Mesenchymal stem cell (in vitro differentiated cells and primary cell): ENCODE data around the gene RALGAPA2.

Source experiments
- DNase-seq: peaks from one replicate; pipeline ENCODE4 v3.0.0-alpha.2; 2013
- H2AFZ ChIP-seq: one replicate; pipeline ENCODE4 v1.6.1; 2013; ENCODE audit warnings: low read depth, mild to moderate bottlenecking, control low read depth, inconsistent platforms, low read length, moderate library complexity
- H2AK5ac ChIP-seq: 2 replicates; pipeline ENCODE4 v1.6.1; 2013; ENCODE audit warnings: low read length, moderate library complexity, mild to moderate bottlenecking, inconsistent platforms; ENCODE audit not compliant: severe bottlenecking
- H2BK120ac ChIP-seq: one replicate; pipeline ENCODE4 v1.6.1; 2013; ENCODE audit warnings: low read depth, mild to moderate bottlenecking, inconsistent platforms, low read length, moderate library complexity
- H2BK12ac ChIP-seq, 2 experiments: one replicate each; pipeline ENCODE4 v1.6.1; 2013; ENCODE audit warnings: inconsistent platforms in 2 of 2, low read length in 2 of 2, mild to moderate bottlenecking in 2 of 2, moderate library complexity in 2 of 2, control low read depth in 1 of 2
- H2BK15ac ChIP-seq: one replicate; pipeline ENCODE4 v1.6.1; 2013; ENCODE audit warnings: mild to moderate bottlenecking, low read depth, inconsistent platforms; ENCODE audit not compliant: poor library complexity, severe bottlenecking
- H2BK5ac ChIP-seq: 2 replicates; pipeline ENCODE4 v1.6.1; 2013; ENCODE audit warnings: low read depth, mild to moderate bottlenecking, low read length, control low read depth, inconsistent platforms; ENCODE audit not compliant: poor library complexity, severe bottlenecking
- H3K14ac ChIP-seq, 2 experiments: one replicate each; pipeline ENCODE4 v1.6.1; 2013; ENCODE audit warnings: inconsistent platforms in 2 of 2, low read length in 2 of 2, control low read depth in 1 of 2, mild to moderate bottlenecking in 1 of 2, moderate library complexity in 1 of 2
- H3K18ac ChIP-seq, 2 experiments: one replicate each; pipeline ENCODE4 v1.6.1; 2013; ENCODE audit warnings: inconsistent platforms in 2 of 2, low read length in 2 of 2, control low read depth in 1 of 2, low read depth in 1 of 2, mild to moderate bottlenecking in 1 of 2
- H3K23ac ChIP-seq, 2 experiments: one replicate each; pipeline ENCODE4 v1.6.1; 2013; ENCODE audit warnings: inconsistent platforms in 2 of 2, low read length in 2 of 2, mild to moderate bottlenecking in 2 of 2, moderate library complexity in 2 of 2, control low read depth in 1 of 2
- H3K27ac ChIP-seq: 2 replicates; pipeline ENCODE4 v1.5.1; 2013; ENCODE audit warnings: mild to moderate bottlenecking, moderate library complexity, low read length, control low read depth, inconsistent platforms; ENCODE audit not compliant: poor library complexity, severe bottlenecking
- H3K27me3 ChIP-seq, 2 experiments: 2 replicates each; pipeline versions ENCODE4 v1.6.1 to v1.7.0; 2013; ENCODE audit warnings: low read length in 2 of 2, mild to moderate bottlenecking in 2 of 2, moderate library complexity in 2 of 2, control low read depth in 1 of 2, inconsistent platforms in 1 of 2; ENCODE audit not compliant: control insufficient read depth in 1 of 2, insufficient read depth in 1 of 2
- H3K36me3 ChIP-seq, 2 experiments: 2 replicates each; pipeline versions ENCODE4 v1.6.1 to v1.7.0; 2013; ENCODE audit warnings: low read length in 2 of 2, control low read depth in 1 of 2, inconsistent platforms in 1 of 2, low read depth in 1 of 2, mild to moderate bottlenecking in 1 of 2; ENCODE audit not compliant: insufficient read depth in 2 of 2, control insufficient read depth in 1 of 2
- H3K4ac ChIP-seq, 2 experiments: one replicate each; pipeline ENCODE4 v1.6.1; 2013; ENCODE audit warnings: inconsistent platforms in 2 of 2, low read length in 2 of 2, mild to moderate bottlenecking in 2 of 2, moderate library complexity in 2 of 2, control low read depth in 1 of 2, low read depth in 1 of 2
- H3K4me1 ChIP-seq: 2 replicates; pipeline ENCODE4 v1.6.1; 2013; ENCODE audit warnings: low read depth, low read length, control low read depth; ENCODE audit not compliant: control insufficient read depth, insufficient read depth
- H3K4me2 ChIP-seq: 2 replicates; pipeline ENCODE4 v1.6.1; 2013; ENCODE audit warnings: low read length, mild to moderate bottlenecking, inconsistent platforms; ENCODE audit not compliant: poor library complexity, severe bottlenecking
- H3K4me3 ChIP-seq, 2 experiments: 2 replicates each; pipeline versions ENCODE4 v1.5.1 to v1.7.0; 2013; ENCODE audit warnings: low read length in 2 of 2, mild to moderate bottlenecking in 2 of 2, control low read depth in 1 of 2, low read depth in 1 of 2; ENCODE audit not compliant: insufficient read depth in 1 of 2
- H3K79me1 ChIP-seq: replicated peaks from 2 replicates; pipeline ENCODE4 v1.6.1; 2013; ENCODE audit warnings: mild to moderate bottlenecking, control low read depth, low read length, inconsistent platforms; ENCODE audit not compliant: poor library complexity, severe bottlenecking
- H3K9ac ChIP-seq: 2 replicates; pipeline ENCODE4 v1.7.0; 2013; ENCODE audit warnings: mild to moderate bottlenecking, low read length, moderate library complexity
- H3K9me3 ChIP-seq: 2 replicates; pipeline ENCODE4 v1.7.0; 2013; ENCODE audit warnings: mild to moderate bottlenecking, low read length; ENCODE audit not compliant: control insufficient read depth
- H4K8ac ChIP-seq: one replicate; pipeline ENCODE4 v1.6.1; 2013; ENCODE audit warnings: inconsistent platforms, mild to moderate bottlenecking, low read length, moderate library complexity
- H4K91ac ChIP-seq: one replicate; pipeline ENCODE4 v1.6.1; 2013; ENCODE audit warnings: mild to moderate bottlenecking, low read length, inconsistent platforms
- WGBS: methylation state at CpG from one replicate; pipeline ENCODE4 v1.1.7; 2013; ENCODE audit warnings: mixed read lengths; 5-methylcytosine and 5-hydroxymethylcytosine counted together

Gene RALGAPA2

DNA sequence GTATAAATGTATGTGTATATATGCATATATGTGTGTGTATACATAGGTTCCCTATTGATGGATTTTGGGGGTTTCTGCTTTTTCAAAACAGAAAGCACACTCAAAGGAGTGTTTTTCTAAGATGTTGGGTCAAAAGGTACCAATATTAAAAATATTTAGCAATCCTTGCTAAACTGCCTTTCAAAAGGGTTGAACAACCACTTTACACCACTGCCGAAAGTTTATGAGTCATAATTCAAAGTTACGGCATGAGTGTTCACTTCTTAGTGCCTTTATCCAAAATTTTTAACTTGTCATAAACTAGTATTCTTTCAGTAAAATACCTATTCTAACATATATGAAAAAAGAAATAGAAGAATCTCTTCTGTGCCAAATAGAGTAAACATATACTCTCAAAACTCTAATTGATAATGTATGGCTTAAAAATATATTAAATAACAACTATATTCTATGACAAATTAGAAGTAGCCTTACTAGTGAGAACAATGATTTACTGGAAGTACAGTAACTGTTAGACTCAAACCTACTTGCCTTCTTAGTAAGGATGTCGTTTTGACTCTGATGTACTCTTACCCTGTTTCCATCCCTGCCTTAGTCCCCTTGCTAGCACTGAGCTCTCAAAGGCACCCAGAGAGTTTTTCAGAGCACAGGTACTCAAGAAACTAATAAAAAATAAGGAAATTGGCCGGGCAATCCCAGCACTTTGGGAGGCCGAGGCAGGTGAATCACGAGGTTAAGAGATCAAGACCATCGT, 208.5 kb downstream of the RALGAPA2 start:
- Histone ChIP-seq H3K4ac (no peak overlapping the region), H3K27me3 (no peaks in the 10 kb centered on the region), H3K9me3 (no peaks in the 10 kb centered on the region), H2BK5ac (no peak overlapping the region), H2BK12ac (no peak overlapping the region), H3K27ac (no peak overlapping the region), H3K36me3 (peaks cover 10 to 30% of the 10 kb centered on the region in 2 experiments), H2BK120ac (no peak overlapping the region), H4K8ac (no peak overlapping the region), H2BK15ac (no peak overlapping the region), H3K14ac (no peak overlapping the region), H3K4me1 (no peaks in the 10 kb centered on the region), H4K91ac (no peak overlapping the region), H3K4me3 (no peak overlapping the region), H3K79me1 (no peaks in the 10 kb centered on the region), H3K18ac (no peak overlapping the region), H2AFZ (no peak overlapping the region), H2AK5ac (no peak overlapping the region), H3K9ac (no peak overlapping the region), H3K23ac (no peak overlapping the region), H3K4me2 (no peak overlapping the region)
- 97% methylated on average over 7 of the region's 7 CpGs for WGBS
- no peak for DNase-seq

GRCh38 chr20:20501128-20501527, 211.3 kb downstream of the RALGAPA2 start:
- Histone ChIP-seq H3K18ac (no peak overlapping the region), H2BK12ac (no peak overlapping the region), H3K27ac (no peak overlapping the region), H3K79me1 (no peaks in the 10 kb centered on the region), H2AFZ (no peak overlapping the region), H3K4me1 (no peaks in the 10 kb centered on the region), H2AK5ac (no peak overlapping the region), H3K4ac (no peak overlapping the region), H4K8ac (no peak overlapping the region), H2BK120ac (no peak overlapping the region), H3K23ac (no peak overlapping the region), H3K4me3 (no peak overlapping the region), H3K27me3 (no peaks in the 10 kb centered on the region), H2BK5ac (no peak overlapping the region), H3K9ac (no peak overlapping the region), H3K4me2 (no peak overlapping the region), H4K91ac (no peak overlapping the region), H2BK15ac (no peak overlapping the region), H3K14ac (no peak overlapping the region), H3K9me3 (no peaks in the 10 kb centered on the region), H3K36me3 (peaks cover 10 to 30% of the 10 kb centered on the region in 2 experiments)
- DNase-seq: no peak
- WGBS: 100% methylated on average over 1 of the region's 2 CpGs

- H3K36me3 ChIP-seq: peaks cover 10 to 30% of the 10 kb centered on the region in 2 experiments
- no peak overlapping the region for H3K4ac ChIP-seq
- no peaks in the 10 kb centered on the region for H3K27me3 ChIP-seq
- no peak overlapping the region for H2BK120ac ChIP-seq
- no peak overlapping the region for H3K9ac ChIP-seq
- H2BK15ac ChIP-seq: no peak overlapping the region
- WGBS: 75% methylated on average over 1 of the region's 1 CpG
- no peak for DNase-seq
- no peak overlapping the region for H3K18ac ChIP-seq
- H2BK5ac ChIP-seq: no peak overlapping the region
- no peaks in the 10 kb centered on the region for H3K4me1 ChIP-seq
- H3K14ac ChIP-seq: no peak overlapping the region
- no peak overlapping the region for H4K91ac ChIP-seq
- no peak overlapping the region for H2AFZ ChIP-seq
- H2AK5ac ChIP-seq: no peak overlapping the region
- H4K8ac ChIP-seq: no peak overlapping the region
- no peaks in the 10 kb centered on the region for H3K79me1 ChIP-seq
- no peaks in the 10 kb centered on the region for H3K9me3 ChIP-seq
- H3K23ac ChIP-seq: no peak overlapping the region
- no peak overlapping the region for H3K4me2 ChIP-seq
- no peak overlapping the region for H3K27ac ChIP-seq
- no peak overlapping the region for H3K4me3 ChIP-seq
- no peak overlapping the region for H2BK12ac ChIP-seq
These were observed 212.1 kb downstream of the RALGAPA2 start for GRCh38 chr20:20500312-20500711.

DNA sequence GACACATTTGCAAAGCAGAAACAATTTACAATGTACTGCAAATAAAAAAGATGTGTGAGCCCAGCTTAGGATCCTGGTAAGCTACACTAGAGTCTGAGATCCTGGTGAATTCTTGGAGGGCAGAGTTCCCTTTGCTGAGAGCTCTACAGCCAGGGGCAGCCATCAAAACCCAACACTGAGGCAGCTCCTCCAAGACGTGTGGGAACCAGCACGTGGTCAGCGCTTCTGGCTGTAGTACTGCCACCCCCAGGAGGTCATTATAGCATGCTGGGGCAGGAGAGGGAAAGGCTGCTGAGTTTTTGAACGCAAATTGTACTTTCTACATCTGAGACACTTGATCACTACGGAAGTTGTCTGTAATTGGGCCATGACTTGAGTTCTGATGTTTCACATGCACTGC, 213.0 kb downstream of the RALGAPA2 start:
- Histone ChIP-seq H3K18ac (peak overlapping the region in 1 of 2 experiments; percentile 61), H3K36me3 (peaks cover 10 to 34% of the 10 kb centered on the region in 2 experiments), H2BK120ac (no peak overlapping the region), H4K8ac (no peak overlapping the region), H2BK5ac (no peak overlapping the region), H3K4me2 (no peak overlapping the region), H3K4me1 (no peaks in the 10 kb centered on the region), H3K14ac (no peak overlapping the region), H3K27me3 (no peaks in the 10 kb centered on the region), H3K9me3 (no peaks in the 10 kb centered on the region), H3K9ac (no peak overlapping the region), H3K23ac (no peak overlapping the region), H2BK12ac (peak overlapping the region in 1 of 2 experiments; percentile 67), H3K4ac (no peak overlapping the region), H4K91ac (no peak overlapping the region), H2AK5ac (no peak overlapping the region), H3K4me3 (no peak overlapping the region), H2AFZ (no peak overlapping the region), H3K27ac (no peak overlapping the region), H2BK15ac (no peak overlapping the region), H3K79me1 (no peaks in the 10 kb centered on the region)
- WGBS: 79% methylated on average over 5 of the region's 5 CpGs
- no peak for DNase-seq
